GM23338 (cell line): Measurements from ENCODE around the gene SNUPN.

Experiments
- CREB1 ChIP-seq: fragments of 250-450 bp; sonication (Bioruptor Pico); IDR thresholded peaks from 2 replicates; pipeline ENCODE4 v1.5.0; 2020; ENCODE audit warnings: low read depth, mild to moderate bottlenecking, moderate library complexity
- CTCF ChIP-seq, 2 experiments: fragments of 200-600 bp in 1 of 2; sonication (generic) in 1 of 2; conservative IDR thresholded peaks; 2 replicates each; pipeline versions ENCODE4 v1.5.1 to v1.6.1; 2016 to 2017; ENCODE audit warnings: antibody characterized with exemption in 2 of 2, low read depth in 2 of 2, mild to moderate bottlenecking in 2 of 2, moderate library complexity in 1 of 2
- ETS1 ChIP-seq: IDR thresholded peaks from 2 replicates; pipeline ENCODE4 v1.6.1; 2016; ENCODE audit warnings: antibody characterized with exemption
- EZH2 ChIP-seq: fragments of 200-600 bp; sonication (generic); IDR thresholded peaks from one replicate; pipeline ENCODE4 v1.8.0; 2017; ENCODE audit warnings: antibody characterized with exemption, mild to moderate bottlenecking, low read depth; ENCODE audit not compliant: unreplicated experiment
- EZH2phosphoT487 ChIP-seq: fragments of 200-600 bp; sonication (generic); IDR thresholded peaks from one replicate; pipeline ENCODE4 v1.8.1; 2018; ENCODE audit warnings: antibody characterized with exemption; ENCODE audit not compliant: unreplicated experiment
- JUNB ChIP-seq: IDR thresholded peaks from one replicate; pipeline ENCODE4 v1.6.1; 2016; ENCODE audit warnings: antibody characterized with exemption; ENCODE audit not compliant: unreplicated experiment
- NANOG ChIP-seq: IDR thresholded peaks from 2 replicates; pipeline ENCODE4 v1.6.1; 2016; ENCODE audit warnings: antibody characterized with exemption, borderline replicate concordance
- POLR2AphosphoS5 ChIP-seq: IDR thresholded peaks from 2 replicates; pipeline ENCODE4 v1.6.1; 2016; ENCODE audit warnings: antibody characterized with exemption, low read depth
- REST ChIP-seq: IDR thresholded peaks from one replicate; pipeline ENCODE4 v1.6.1; 2018; ENCODE audit warnings: antibody characterized with exemption; ENCODE audit not compliant: unreplicated experiment
- STAT1 ChIP-seq: IDR thresholded peaks from one replicate; pipeline ENCODE4 v1.6.1; 2016; ENCODE audit warnings: antibody characterized with exemption; ENCODE audit not compliant: unreplicated experiment

- no peak for TF ChIP-seq EZH2
- no peak for TF ChIP-seq CTCF (conservative IDR thresholded peaks at IDR 0.05; ENCODE audit: low read depth in 2 of 2)
- no peak for TF ChIP-seq EZH2phosphoT487
- TF ChIP-seq REST, result no peak
- TF ChIP-seq CREB1 (CRISPR knock-in tag), result no peak
- TF ChIP-seq POLR2AphosphoS5, result no peak
- no peak for TF ChIP-seq JUNB
- TF ChIP-seq STAT1, result no peak
- TF ChIP-seq ETS1, result no peak
- TF ChIP-seq NANOG, result no peak
These were observed 51.7 kb downstream of the SNUPN start for GRCh38 chr15:75573648-75574384.
